HepG2 (cell line): ENCODE results near the gene PROX1. TPM values are rescaled to one million over a fixed set of nuclear protein-coding genes. Genes with fewer than 3 reads are reported as not detected.
A peak's percentile ranks its signal among the peaks of the same experiment; 100 is the strongest.

Source experiments
- ATF4 ChIP-seq, 2 experiments: fragments of 450-650 bp in 1 of 2; sonication (generic) in 1 of 2; formaldehyde crosslinking; IDR thresholded peaks; 2 replicates each; pipeline versions ENCODE4 v1.5.0 to v1.8.0; 2020 to 2022; ENCODE audit warnings: mild to moderate bottlenecking in 1 of 2, missing genetic modification reagents in 1 of 2
- FOXA1 ChIP-seq, 2 experiments: fragments of 450-650 bp in 1 of 2; sonication (generic) in 1 of 2; formaldehyde crosslinking in 1 of 2; IDR thresholded peaks; 2 replicates each; pipeline versions ENCODE4 v1.4.0 to v1.6.1; 2016 to 2020; ENCODE audit warnings: missing genetic modification reagents in 1 of 2
- GMEB1 ChIP-seq: sonication (generic); formaldehyde crosslinking; IDR thresholded peaks from 2 replicates; pipeline ENCODE4 v1.5.1; 2020; ENCODE audit warnings: missing genetic modification reagents, mild to moderate bottlenecking, borderline replicate concordance
- HMGXB4 ChIP-seq, 2 experiments: sonication (generic) in 1 of 2; formaldehyde crosslinking in 1 of 2; IDR thresholded peaks; 2 replicates each; pipeline versions ENCODE4 v1.4.0 to v1.6.1; 2018 to 2020; ENCODE audit warnings: missing genetic modification reagents in 2 of 2, borderline replicate concordance in 1 of 2, low read depth in 1 of 2, mild to moderate bottlenecking in 1 of 2, missing biosample characterization in 1 of 2
- NKX3-1 ChIP-seq: sonication (generic); formaldehyde crosslinking; IDR thresholded peaks from 2 replicates; pipeline ENCODE4 v1.5.0; 2020; ENCODE audit warnings: missing genetic modification reagents
- NR2F2 ChIP-seq: IDR thresholded peaks from 2 replicates; pipeline ENCODE4 v1.6.1; 2012; ENCODE audit warnings: low read depth, inconsistent platforms, borderline replicate concordance
- RBM39 ChIP-seq: fragments of 200-400 bp; formaldehyde crosslinking; IDR thresholded peaks from one replicate; pipeline ENCODE4 v1.6.1; 2018; ENCODE audit warnings: antibody characterized with exemption, mild to moderate bottlenecking, low read depth, low read length; ENCODE audit not compliant: poor library complexity, severe bottlenecking
- SRSF4 ChIP-seq: fragments of 200-400 bp; formaldehyde crosslinking; IDR thresholded peaks from one replicate; pipeline ENCODE4 v1.6.1; 2018; ENCODE audit warnings: mild to moderate bottlenecking, low read depth, low read length, moderate library complexity; ENCODE audit not compliant: poor library complexity, severe bottlenecking
- TFDP1 ChIP-seq: IDR thresholded peaks from 2 replicates; pipeline ENCODE4 v1.6.1; 2016; ENCODE audit warnings: missing compliant biosample characterization, missing genetic modification reagents, borderline replicate concordance
- U2AF2 ChIP-seq: fragments of 200-400 bp; formaldehyde crosslinking; IDR thresholded peaks from 2 replicates; pipeline ENCODE4 v1.6.1; 2017; ENCODE audit warnings: low read depth, mild to moderate bottlenecking, low read length
- ZBTB1 ChIP-seq: sonication (generic); formaldehyde crosslinking; IDR thresholded peaks from 2 replicates; pipeline ENCODE4 v1.4.0; 2020; ENCODE audit warnings: missing genetic modification reagents, borderline replicate concordance
- ZFP36L1 ChIP-seq: sonication (generic); formaldehyde crosslinking; IDR thresholded peaks from 2 replicates; pipeline ENCODE4 v1.8.0; 2022; ENCODE audit warnings: mild to moderate bottlenecking, missing genetic modification reagents, moderate library complexity
- ZNF143 ChIP-seq: sonication (generic); formaldehyde crosslinking; IDR thresholded peaks from 2 replicates; pipeline ENCODE4 v1.4.0; 2020; ENCODE audit warnings: missing genetic modification reagents
- ZNF326 ChIP-seq: sonication (generic); formaldehyde crosslinking; IDR thresholded peaks from 2 replicates; pipeline ENCODE4 v1.4.0; 2020; ENCODE audit warnings: missing genetic modification reagents, borderline replicate concordance
- ZNF512B ChIP-seq: sonication (generic); formaldehyde crosslinking; IDR thresholded peaks from 2 replicates; pipeline ENCODE4 v1.5.1; 2020; ENCODE audit warnings: missing genetic modification reagents, mild to moderate bottlenecking, borderline replicate concordance
- ZNF552 ChIP-seq: sonication (generic); formaldehyde crosslinking; IDR thresholded peaks from 2 replicates; pipeline ENCODE4 v1.9.0; 2022; ENCODE audit warnings: missing genetic modification reagents, mild to moderate bottlenecking, borderline replicate concordance
- ZNF746 ChIP-seq: sonication (generic); formaldehyde crosslinking; IDR thresholded peaks from 2 replicates; pipeline ENCODE4 v1.8.0; 2022; ENCODE audit warnings: mild to moderate bottlenecking, missing genetic modification reagents
- ZSCAN30 ChIP-seq: sonication (generic); formaldehyde crosslinking; IDR thresholded peaks from 2 replicates; pipeline ENCODE4 v1.5.0; 2020; ENCODE audit warnings: mild to moderate bottlenecking, missing genetic modification reagents
- polyA plus RNA-seq, 8 experiments: library from polyadenylated mRNA; depleted of rRNA in 3 of 8; stranded (reverse) in 7 of 8; unstranded in 1 of 8; fragments of >200 nt; fragmentation: Illumina TruSeq in 4 of 8; extraction: Trizol in 4 of 8; gene quantifications; 2 replicates each; pipeline versions ENCODE4 v1.2.1 to v1.2.3, GENCODE V29; 2011 to 2016; ENCODE audit warnings: low read depth in 4 of 8, missing spikeins in 1 of 8, mixed read lengths in 1 of 8; ENCODE audit not compliant: insufficient read depth in 1 of 8
- total RNA-seq, 5 experiments: library from RNA; depleted of rRNA; stranded (reverse); fragments of >200 nt; fragmentation: Illumina TruSeq; extraction: Trizol; gene quantifications; 2 replicates each; pipeline ENCODE4 v1.2.3, GENCODE V29; 2016; ENCODE audit warnings: low read depth in 1 of 5

PROX1 gene
- total and polyA plus RNA-seq, 2 of the 13 experiments (the other 11 are each of a cell fraction or from before 2014, with no cell fraction given), result 12.3 to 30.2 TPM

GRCh38 chr1:213987927-213988506, at the start of gene PROX1 (continued):
- no peak for TF ChIP-seq U2AF2
- no peak for TF ChIP-seq ZSCAN30 (CRISPR knock-in tag)
- TF ChIP-seq ZBTB1 (CRISPR knock-in tag), result no peak
- TF ChIP-seq ATF4 (CRISPR knock-in tag; IDR thresholded peaks at IDR 0.05), result no peak
- no peak for TF ChIP-seq TFDP1 (CRISPR knock-in tag)
- no peak for TF ChIP-seq ZNF326
- TF ChIP-seq HMGXB4 (CRISPR knock-in tag; IDR thresholded peaks at IDR 0.05; ENCODE audit: borderline replicate concordance in 1 of 2, low read depth in 1 of 2), result peak; percentile 9 to 58; a peak in 2 of 4 replicates
- no peak for TF ChIP-seq SRSF4
- TF ChIP-seq NKX3-1, result no peak
- no peak for TF ChIP-seq ZNF552
- TF ChIP-seq GMEB1 (CRISPR knock-in tag), result no peak
- no peak for TF ChIP-seq ZNF746 (CRISPR knock-in tag)
- TF ChIP-seq ZNF512B, result peak; percentile 98
- TF ChIP-seq ZNF143 (CRISPR knock-in tag), result no peak
- TF ChIP-seq RBM39, result no peak
- TF ChIP-seq NR2F2, result no peak; the same call in 1 of the 2 replicates
- TF ChIP-seq FOXA1 (IDR thresholded peaks at IDR 0.05), result no peak
- TF ChIP-seq FOXA1 (CRISPR knock-in tag; IDR thresholded peaks at IDR 0.05), result peak; percentile 29; the same call in 1 of the 2 replicates
- no peak for TF ChIP-seq ZFP36L1
